ENCODE data around the gene SNX1. TPM values are rescaled to one million over a fixed set of nuclear protein-coding genes. Genes with fewer than 3 reads are reported as not detected.
"Not testable (repeated sequence)": the region's sequence is repeated elsewhere in the genome, so short reads cannot be mapped to it uniquely, and the experiment has no call there.

Gene SNX1
- total RNA-seq, 2 donors from 2014 or later: 103 to 110 TPM

DNA sequence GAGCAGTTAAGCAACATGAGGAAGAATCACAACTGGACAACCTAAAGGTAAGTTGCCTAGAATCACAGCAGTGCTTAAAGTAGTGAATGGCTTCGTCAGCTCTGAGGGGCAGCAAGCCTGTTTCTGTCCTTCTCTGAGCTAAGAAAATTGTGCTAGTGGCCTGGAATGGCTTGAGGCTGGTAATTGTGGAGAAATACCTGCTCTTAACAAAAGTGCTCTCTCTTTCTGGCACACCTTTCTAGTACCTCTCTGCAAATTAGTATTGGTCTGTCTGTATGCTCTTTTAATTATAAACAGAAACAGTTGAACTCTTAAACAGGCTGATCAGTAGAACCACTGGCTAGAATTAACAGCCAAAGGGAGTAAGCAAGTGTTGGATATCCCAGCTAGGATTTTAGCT lies 11.6 kb downstream of the SNX1 start:
- intact Hi-C loops (cut with DNase I, micrococcal nuclease): no loop called here
- no peak for ATAC-seq
- no peak for DNase-seq

DNA sequence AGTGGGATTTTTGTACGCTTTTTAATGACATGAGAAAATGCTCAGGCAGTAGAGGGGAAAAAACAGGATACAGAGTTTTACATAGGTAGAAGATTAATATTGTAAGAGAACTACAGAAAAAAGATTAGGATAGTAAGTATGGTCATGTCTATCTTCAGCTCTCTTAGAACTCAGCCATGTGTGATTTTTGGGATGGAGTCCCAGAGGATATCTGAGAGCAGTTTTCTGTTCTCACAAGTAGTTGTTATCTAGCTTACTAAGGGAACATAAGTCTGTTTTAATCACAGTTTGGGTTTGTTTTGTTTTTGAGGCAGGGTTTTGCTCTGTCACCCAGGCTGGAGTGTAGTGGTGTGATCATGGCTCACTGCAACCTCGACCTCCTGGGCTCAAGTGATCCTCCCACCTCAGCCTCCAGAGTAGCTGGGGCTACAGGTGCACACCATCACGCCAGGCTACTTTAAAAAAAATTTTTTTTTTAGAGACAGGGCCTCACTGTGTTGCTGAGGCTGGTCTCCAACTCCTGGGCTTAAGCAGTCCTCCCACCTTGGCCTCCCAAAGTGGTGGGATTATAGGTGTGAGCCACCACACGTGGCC lies 14.4 kb downstream of the SNX1 start:
- ATAC-seq; intact Hi-C loops (cut with DNase I, micrococcal nuclease): not testable (repeated sequence)

DNA sequence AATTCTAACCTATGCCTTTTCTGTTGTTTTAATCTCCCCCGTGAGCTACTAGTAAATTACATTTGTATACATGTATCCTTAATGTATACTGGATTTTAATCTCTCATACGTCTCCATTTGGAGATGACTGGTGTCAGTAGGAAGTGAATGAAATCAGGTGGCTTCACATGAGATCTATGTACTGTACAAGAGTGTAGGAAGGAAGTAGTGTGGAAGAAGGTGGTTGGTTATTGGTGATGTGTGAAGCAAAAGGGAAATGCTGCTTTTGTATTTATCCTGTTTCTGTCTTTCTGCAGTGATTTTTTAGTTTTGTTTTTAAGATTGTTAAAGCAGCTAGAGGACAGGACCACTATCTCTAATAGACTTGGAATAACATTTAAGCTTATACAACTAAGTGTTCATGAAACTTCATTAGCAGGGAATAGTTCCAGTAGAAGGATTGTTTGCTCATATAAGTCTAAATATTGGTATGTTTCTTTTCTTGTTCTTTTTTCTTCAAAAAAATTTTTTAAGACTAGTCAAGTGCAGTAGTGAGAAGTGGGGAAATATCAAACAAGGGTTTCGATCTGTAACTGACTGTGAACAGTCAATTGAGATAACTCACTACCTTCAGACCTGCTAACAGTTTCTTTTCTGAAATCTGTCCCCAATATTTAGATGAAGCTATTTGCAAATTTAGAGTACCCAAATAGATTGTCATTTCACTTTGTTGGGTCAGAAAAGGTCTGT lies 15.3 kb downstream of the SNX1 start:
- ATAC-seq: no peak
- intact Hi-C loops (cut with DNase I, micrococcal nuclease): no loop called here
- DNase-seq: no peak

More for the DNA sequence above, 14.4 kb downstream of the SNX1 start:
- DNase-seq: not testable (repeated sequence)

DNA sequence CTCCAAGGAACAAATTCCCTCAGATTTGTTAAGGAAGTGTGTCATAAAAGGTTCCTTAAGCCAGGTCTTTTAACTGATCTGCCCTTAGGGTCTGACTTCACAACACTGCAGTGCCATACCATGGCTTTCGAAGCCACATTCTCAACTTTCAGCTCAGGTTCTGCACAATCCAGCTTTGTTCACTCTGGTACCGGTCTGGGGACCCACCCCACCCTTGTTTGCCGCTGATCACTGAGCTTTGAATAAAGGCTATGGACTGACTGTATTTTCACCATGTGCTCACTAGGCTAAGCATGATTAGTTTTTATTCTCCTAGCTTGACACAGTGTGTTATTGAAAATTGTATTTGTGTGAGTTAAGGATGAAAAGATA lies 15.9 kb downstream of the SNX1 start:
- intact Hi-C loops (cut with DNase I, micrococcal nuclease): no loop called here
- no peak for DNase-seq
- ATAC-seq: no peak

DNA sequence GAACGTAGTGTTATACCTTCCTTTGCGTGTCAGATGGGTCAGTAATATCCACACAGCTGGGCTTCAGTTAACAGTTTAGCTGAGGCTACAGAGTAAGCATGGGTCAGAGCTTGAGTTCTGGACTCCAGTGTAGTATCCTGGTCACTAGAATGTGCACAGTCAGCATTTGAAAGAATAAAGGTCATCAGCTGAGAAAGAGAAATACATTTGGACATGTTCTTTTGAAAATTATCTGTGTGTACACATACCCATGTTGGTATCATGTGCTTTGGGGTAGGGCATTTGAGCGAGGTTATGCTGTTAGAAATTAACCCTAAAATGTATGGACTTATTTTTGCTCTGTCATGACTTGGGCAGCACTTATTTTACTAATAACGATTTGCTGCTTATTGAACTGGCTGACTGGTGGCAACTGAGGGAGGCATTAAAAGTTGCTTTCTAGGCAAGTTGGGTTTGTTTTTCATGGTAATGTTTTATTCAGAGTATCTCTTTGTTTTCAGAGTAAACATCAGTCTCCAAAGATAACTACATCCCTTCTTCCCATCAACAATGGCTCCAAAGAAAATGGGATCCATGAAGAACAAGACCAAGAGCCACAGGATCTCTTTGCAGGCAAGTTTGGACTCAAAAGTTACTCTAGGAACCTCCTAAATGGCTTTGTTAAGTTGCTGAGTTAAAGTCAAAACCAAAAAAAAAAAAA lies 16.4 kb downstream of the SNX1 start:
- no peak for ATAC-seq
- no peak for DNase-seq
- intact Hi-C loops (cut with DNase I, micrococcal nuclease): no loop called here

DNA sequence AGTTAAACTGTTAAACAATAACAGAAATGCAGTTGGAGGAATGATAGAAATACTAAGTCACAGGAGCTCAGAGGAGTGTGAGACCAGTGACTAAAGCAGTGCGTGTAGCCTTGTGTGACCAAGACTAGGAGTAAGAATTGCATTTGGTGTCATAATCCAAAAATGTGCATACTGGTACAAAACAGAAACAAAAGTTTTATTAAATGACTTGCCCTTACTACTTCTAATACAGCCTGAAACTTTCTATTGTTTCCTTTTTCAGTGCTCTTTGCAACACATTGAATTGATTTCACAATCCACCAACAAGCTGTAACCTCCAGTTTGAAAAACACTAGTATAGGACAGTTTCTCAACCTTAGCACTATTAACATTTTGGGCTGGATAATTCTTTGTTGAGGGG lies 17.1 kb downstream of the SNX1 start:
- DNase-seq: no peak
- no peak for ATAC-seq
- intact Hi-C loops (cut with DNase I, micrococcal nuclease): no loop called here

DNA sequence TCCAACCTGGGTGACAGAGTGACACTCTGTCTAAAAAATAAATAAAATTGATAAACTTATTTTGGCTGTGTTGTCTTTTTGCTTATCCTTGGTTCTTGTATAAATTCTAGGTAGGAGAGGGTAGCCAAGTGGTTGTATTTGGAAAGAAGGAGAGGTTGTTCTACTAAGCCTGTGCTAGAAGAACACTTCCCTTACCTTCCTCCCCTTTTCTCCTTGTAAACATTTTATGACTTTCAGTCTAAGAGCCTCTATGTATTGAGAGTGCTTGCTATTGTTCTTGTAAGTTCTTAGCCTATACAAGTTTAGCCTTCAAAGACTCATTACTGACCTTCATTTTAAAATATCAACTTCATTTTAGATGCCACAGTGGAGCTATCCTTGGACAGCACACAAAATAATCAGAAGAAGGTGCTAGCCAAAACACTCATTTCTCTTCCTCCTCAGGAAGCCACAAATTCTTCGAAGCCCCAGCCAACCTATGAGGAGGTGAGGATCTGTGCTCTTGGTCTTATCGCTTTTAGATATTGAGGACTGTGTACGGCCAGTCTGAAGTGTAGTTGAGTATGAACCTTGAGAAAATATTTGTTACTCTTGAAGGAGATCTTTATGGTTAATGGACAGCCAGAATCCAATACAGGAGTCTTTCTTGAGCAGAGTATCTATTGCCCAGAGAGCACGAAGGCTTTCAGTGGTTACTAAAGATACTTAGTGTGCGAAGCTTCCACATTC lies 22.1 kb downstream of the SNX1 start:
- peak; percentile 51 for ATAC-seq
- intact Hi-C loops (cut with DNase I, micrococcal nuclease): no loop called here
- DNase-seq: no peak

DNA sequence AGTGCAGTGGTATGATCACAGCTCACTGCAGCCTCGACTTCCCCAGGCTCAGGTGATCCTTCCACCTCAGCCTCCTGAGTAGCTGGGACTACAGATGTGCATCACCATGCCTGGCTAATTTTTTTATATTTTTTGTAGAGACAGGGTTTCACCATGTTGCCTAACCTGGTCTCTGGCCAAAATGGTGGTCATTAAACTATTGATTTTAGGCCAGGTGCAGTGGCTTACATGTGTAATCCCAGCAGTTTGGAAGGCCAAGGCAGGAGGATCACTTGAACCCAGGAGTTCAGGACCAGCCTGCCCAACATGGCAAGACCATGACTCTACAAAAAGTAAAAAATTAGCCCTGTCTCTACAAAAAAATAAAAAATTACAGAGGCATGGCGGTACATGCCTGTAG lies 24.5 kb downstream of the SNX1 start:
- ATAC-seq; intact Hi-C loops (cut with DNase I, micrococcal nuclease); DNase-seq: not testable (repeated sequence)

DNA sequence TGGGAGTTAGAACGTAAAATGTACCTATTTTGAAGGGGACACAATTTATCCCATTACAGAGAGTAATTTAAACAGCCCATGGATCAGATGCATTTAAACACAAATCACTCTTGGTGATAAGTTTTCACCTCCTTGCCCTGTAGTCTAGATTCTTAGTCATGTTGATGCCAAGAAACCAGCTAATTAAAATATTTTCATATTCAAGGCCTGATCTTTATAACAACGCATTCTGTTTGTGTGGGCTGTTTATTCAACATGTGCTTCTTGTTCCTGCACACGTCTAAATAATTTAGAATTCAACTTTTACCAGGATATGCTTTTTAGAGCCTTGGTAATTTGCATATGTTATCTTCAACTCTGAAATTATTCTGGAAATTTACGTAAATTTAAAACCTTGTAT lies 25.8 kb downstream of the SNX1 start:
- ATAC-seq (no peak), DNase-seq (no peak)
- intact Hi-C loops (cut with DNase I, micrococcal nuclease): no loop called here

DNA sequence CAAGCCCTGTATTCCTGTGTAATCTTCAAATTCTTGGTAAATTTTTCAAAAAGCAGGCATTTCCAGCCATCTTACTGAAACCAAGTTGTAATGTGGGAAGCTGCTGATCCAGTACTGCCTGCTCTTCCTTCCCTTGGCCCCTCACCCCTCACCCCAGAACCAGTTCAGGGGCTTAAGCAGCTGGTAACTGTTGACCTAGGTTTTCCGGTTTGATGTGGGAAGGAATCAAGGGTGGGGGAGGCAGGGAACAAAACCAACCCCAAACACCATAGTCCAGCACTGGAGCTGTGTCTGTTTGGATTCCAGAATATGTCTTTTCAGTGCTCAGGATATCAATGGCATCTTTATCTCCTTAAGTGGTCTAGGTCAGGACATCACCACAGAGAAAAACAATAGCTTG lies 26.7 kb downstream of the SNX1 start:
- ATAC-seq (no peak), DNase-seq (no peak)
- intact Hi-C loops (cut with DNase I, micrococcal nuclease): no loop called here

DNA sequence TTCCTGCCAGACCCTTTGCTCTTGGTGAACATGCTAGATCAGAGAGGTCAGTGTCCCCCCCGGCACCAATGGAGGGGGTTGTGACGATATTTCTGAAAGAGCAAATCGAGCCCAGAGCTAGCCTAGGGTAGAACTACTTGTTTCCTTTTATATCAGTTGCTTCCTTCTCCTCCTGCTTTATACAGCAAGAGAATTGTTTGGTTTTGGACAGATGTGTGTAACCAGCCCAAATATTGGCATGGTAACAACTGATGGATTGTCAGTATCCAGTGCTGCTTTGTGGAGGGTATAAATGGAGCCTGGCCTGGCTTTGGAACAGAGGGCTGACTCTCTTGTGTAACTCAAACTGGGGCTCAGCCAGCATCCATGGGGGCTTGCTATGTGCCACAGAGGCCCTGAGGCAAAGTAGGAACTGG lies 27.2 kb downstream of the SNX1 start:
- no peak for DNase-seq
- no peak for ATAC-seq
- intact Hi-C loops (cut with DNase I, micrococcal nuclease): no loop called here

DNA sequence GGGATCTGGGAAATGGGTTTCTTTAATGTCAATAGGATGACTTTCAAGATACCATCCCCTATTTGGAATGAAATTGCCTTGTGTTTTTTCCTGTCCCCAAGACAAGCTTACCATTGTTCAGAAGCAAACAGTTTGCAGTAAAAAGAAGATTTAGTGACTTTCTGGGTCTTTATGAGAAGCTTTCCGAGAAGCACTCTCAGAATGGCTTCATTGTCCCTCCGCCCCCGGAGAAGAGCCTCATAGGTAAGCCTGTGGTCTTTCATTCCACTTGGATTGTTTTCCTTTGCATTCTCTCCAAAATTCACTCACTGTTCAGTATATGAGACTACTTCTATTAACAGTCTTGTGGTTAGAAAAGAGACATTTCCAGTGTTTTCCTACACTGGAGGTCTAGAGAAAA lies 30.2 kb downstream of the SNX1 start:
- intact Hi-C loops (cut with DNase I, micrococcal nuclease): no loop called here
- no peak for ATAC-seq
- no peak for DNase-seq

DNA sequence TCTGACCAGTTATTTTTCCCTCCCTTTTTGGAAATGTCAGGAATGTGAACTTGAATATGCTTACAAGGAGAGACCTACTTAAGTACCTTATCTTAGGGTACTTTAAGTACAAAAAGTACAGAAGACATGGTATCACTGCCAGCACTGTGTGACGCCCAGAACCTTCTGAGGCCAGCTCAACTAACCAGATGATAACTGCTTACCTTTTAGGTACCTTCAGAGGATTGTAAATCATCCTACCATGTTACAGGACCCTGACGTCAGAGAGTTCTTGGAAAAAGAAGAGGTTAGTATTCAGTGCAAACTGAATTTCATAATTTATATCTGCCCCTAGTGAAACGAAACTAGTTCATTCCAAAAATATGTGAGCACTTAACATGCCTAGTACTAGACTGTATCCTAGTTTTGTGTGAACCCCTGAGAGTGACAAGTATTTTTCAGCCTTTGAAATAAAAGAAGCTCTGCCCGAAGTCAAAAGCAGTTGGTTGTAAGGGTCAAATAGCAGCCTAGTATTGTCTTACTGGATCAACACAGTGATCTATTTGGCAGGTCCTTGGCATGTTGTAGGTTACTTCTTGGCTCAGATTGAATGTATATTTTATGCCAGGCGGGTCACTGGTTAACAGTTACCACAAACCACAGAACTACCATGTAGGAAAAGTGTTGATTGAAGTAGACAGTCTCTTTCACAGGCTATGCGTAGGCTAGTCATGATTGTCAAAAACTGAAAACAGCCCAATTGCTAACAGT lies 31.9 kb downstream of the SNX1 start:
- DNase-seq (no peak), ATAC-seq (no peak)
- intact Hi-C loops (cut with DNase I, micrococcal nuclease): no loop called here

DNA sequence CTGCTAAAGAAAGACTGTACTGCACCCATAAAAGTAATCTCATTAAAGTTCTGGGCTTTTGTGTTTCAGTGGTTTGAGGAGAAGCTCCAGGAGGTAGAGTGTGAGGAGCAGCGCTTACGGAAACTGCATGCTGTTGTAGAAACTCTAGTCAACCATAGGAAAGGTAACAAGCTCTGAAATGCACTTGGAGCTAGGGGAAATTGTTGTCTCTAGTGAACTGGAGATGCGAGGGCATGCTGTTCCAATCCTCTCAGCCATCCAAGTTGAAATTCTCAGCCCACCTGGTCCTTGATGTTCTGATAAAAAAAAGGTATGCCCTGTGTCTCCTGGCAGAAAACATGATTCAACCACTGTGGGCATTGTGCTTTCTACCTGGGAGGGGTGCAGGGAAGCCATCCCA lies 34.4 kb downstream of the SNX1 start:
- ATAC-seq (no peak), DNase-seq (no peak)
- intact Hi-C loops (cut with DNase I, micrococcal nuclease): no loop called here

DNA sequence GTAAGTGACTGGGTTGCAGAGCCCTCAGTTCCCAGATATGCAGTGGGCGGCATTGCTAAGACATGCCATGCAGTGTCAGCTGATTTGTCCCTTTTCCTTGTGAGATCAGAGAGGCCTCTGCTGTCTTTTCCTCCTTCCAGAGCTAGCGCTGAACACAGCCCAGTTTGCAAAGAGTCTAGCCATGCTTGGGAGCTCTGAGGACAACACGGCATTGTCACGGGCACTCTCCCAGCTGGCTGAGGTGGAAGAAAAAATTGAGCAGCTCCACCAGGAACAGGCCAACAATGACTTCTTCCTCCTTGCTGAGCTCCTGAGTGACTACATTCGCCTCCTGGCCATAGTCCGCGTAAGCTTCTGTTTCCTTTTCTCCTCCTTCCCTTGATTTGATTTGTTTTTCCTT lies 35.8 kb downstream of the SNX1 start:
- intact Hi-C loops (cut with DNase I, micrococcal nuclease): no loop called here
- ATAC-seq (no peak), DNase-seq (no peak)

DNA sequence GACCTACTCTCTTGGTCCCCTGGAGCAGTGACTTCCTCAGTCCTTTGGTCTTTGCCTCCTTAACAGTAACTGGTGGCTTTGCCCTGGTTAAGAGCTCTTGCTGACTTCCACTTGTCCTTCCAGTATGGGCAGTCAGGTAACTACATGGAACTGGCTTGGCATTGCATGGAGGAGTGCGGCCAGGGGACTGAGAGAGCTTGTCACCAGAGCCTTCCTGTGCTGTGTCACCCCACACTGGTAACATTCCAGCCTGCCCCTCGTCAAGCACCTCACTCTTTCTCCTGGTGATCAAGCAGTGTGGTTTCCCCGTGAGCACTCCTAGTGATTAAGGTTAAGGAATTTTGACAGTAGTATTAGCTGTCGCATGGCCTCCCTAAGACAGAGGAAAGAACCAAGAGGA lies 36.4 kb downstream of the SNX1 start:
- intact Hi-C loops (cut with DNase I, micrococcal nuclease): no loop called here
- DNase-seq (no peak), ATAC-seq (no peak)

DNA sequence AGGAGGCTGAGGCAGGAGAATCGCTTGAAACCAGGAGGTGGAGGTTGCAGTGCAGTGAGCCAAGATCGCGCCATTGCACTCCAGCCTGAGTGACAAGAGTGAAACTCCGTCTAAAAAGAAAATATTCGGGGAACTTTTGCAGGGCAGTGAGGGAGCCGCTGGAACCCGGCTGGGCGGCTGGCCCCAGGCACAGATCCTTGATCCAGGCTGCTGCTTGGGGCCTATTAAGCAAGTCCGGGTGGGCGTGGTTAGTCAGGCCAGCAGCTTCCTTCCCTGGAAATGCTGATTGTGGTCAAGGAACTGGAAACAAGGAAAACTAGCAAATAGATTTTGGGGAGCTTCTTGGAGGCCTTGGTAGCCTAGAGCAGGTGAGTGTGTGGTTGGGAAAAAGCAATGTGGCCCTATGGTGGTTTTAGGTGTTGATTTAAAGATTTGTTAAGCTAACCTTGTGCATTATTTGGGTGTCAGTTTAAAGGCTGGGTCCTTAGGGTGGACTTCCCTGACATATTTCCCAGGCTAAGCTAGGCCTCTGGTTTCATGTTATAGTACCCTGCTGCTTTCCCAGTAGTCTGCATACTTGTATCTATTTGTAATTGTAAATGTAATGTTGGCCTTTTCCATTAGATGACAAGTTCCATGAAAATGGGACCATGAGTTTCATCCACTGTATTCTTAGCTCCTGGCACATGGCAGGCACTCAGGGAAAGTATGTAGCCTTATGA lies 38.0 kb downstream of the SNX1 start:
- intact Hi-C loops (cut with DNase I, micrococcal nuclease): no loop called here
- ATAC-seq (no peak), DNase-seq (no peak)

DNA sequence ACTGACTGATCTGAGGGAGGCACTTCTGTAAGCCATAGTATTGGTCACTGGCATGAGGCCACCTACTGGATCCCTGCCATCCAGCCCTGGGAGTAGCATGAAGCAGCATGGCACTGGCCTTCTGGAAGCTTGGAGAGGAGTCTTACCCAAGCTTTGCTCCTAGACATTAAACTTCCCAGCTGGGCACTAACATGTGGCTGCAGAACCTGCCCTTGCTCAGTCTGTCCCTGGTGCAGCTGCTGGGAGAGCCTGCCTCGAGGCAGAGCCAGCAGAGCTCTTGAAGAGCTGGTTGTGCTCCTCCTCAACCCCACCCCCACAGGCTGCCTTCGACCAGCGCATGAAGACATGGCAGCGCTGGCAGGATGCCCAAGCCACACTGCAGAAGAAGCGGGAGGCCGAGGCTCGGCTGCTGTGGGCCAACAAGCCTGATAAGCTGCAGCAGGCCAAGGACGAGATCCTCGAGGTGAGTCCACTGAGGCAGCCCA lies 38.6 kb downstream of the SNX1 start:
- ATAC-seq (no peak), DNase-seq (no peak)
- intact Hi-C loops (cut with DNase I, micrococcal nuclease): no loop called here
